Epithelial cell of proximal tubule (primary cell): ENCODE data around the gene LRMDA. TPM values are rescaled to one million over a fixed set of nuclear protein-coding genes. Genes with fewer than 3 reads are reported as not detected.
"Not testable (repeated sequence)": the region's sequence is repeated elsewhere in the genome, so short reads cannot be mapped to it uniquely, and the experiment has no call there.

Experiments
- DNase-seq: peaks from one replicate; pipeline ENCODE4 v3.0.0-alpha.2; 2011; ENCODE audit warnings: low read depth
- H3K4me3 ChIP-seq: 2 replicates; pipeline ENCODE4 v1.5.1; 2011; ENCODE audit warnings: low read depth, mild to moderate bottlenecking, low read length
- total RNA-seq: library from RNA; depleted of rRNA; stranded (reverse); fragments of >200 nt; gene quantifications from 2 replicates; pipeline ENCODE4 v1.2.3, GENCODE V29; 2015
- TF ChIP-seq, protein P1 (sequence below): conservative IDR thresholded peaks from 2 replicates; pipeline ENCODE4 v1.5.1; 2012; ENCODE audit warnings: low read depth, mild to moderate bottlenecking, low read length

The LRMDA gene
- total RNA-seq, 1 donor from 2014 or later: 0.75 TPM

DNA sequence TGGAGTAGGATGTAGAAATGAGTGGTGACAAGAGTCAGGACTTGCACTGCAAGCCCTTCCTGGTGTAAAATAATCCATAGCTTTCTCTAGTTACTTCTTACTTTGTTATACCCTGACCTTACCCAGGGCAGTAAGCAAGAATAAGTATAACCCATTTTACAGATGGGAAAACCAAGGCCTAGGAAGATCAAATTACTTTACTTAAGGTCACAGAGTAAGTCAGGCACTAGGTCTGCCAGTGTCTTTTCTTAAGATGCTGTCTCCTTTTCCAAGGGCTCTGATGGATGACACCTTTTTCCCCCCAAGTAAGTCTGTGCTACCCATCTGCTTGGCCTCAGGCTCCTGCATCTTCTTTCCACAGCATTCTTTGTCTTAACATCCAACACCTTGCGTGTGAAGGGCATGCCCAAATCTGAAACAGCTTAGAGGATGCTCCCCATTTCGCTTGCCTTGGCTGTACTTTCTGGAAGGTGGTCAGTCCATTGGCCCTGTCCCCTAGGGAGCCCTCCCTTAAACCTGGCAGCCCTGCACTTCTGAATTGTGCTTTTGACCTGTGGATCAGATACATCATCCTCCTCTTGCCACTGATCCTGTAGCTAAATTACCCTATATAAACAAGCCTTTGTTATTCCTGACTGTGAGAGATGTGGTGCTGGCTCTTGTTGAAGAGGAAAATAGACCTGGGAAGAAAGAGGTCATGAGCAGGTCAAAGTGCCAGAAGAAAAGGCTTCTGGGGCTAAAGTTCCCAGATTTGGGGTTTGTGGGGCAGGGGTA, 168.6 kb downstream of the LRMDA start:
- no peak for DNase-seq
- TF ChIP-seq, protein P1, sequence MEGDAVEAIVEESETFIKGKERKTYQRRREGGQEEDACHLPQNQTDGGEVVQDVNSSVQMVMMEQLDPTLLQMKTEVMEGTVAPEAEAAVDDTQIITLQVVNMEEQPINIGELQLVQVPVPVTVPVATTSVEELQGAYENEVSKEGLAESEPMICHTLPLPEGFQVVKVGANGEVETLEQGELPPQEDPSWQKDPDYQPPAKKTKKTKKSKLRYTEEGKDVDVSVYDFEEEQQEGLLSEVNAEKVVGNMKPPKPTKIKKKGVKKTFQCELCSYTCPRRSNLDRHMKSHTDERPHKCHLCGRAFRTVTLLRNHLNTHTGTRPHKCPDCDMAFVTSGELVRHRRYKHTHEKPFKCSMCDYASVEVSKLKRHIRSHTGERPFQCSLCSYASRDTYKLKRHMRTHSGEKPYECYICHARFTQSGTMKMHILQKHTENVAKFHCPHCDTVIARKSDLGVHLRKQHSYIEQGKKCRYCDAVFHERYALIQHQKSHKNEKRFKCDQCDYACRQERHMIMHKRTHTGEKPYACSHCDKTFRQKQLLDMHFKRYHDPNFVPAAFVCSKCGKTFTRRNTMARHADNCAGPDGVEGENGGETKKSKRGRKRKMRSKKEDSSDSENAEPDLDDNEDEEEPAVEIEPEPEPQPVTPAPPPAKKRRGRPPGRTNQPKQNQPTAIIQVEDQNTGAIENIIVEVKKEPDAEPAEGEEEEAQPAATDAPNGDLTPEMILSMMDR: no peak

DNA sequence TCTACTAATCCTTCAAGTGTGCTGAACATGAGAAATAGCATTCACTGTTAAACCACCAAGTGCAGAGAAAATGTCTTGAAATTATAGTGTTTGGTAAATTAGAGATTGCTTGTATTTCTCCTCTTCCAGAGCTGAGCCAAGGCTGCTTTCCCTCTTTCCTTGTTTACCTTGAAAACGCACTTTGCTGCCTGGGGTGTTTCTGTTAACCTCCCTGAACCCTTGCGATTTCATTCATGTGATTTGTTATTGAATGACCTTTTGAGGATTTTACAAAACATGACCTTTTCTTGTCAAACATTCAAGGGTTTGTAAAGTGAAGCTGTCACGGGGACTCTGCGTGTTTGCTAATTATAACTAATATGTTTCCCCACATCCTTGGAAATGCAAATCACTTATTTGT, 169.4 kb downstream of the LRMDA start:
- no peak for DNase-seq
- TF ChIP-seq, protein P1: no peak
- no peak overlapping the region for H3K4me3 ChIP-seq

More for the DNA sequence above, 168.6 kb downstream of the LRMDA start:
- H3K4me3 ChIP-seq: no peak overlapping the region

DNA sequence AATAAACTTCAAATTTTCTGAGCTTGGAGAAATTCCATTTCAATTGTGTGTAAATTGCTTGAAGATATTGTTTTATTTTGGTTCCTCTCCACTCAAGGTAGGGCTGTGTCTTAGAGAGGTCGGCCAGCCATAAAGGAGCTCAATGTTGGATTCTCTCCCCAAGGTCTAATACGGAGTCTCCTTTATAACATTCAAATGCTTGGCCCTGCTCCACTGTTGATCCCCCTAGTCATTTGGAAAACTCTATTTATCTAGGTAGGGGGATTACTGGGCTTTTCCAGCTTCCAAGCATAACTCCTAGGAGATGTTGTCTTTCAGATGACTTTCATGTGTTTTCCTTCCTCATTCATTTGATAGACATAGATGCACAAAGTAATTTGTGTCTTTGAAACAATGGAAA, 170.9 kb downstream of the LRMDA start:
- TF ChIP-seq, protein P1: no peak
- H3K4me3 ChIP-seq: no peak overlapping the region
- DNase-seq: no peak

DNA sequence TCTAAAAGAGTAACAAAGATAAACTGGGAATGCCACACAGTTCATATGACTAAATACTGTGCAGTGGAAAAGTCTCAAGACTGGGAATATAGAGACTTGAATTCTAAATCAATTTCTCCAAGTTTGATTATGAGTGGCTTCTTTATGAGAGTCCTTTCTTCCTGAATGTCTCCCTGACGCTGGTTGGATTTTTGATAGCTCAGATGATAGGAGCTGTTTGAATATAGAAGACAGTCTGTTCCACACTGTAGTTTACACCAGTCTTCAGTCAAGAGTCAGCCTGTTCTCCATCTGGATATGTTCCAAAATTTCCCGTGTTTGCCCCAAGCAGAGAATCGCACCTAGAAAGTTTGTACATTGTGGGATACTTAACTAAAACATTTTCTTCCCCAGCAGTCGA, 173.7 kb downstream of the LRMDA start:
- H3K4me3 ChIP-seq: no peak overlapping the region
- no peak for DNase-seq
- TF ChIP-seq, protein P1: no peak

- H3K4me3 ChIP-seq, DNase-seq: not testable (repeated sequence)
Observed at GRCh38 chr10:75605795-75606194, 174.4 kb downstream of the LRMDA start.

GRCh38 chr10:75606203-75606779, 174.9 kb downstream of the LRMDA start:
- no peak overlapping the region for H3K4me3 ChIP-seq
- no peak for DNase-seq
- TF ChIP-seq, protein P1: no peak

DNA sequence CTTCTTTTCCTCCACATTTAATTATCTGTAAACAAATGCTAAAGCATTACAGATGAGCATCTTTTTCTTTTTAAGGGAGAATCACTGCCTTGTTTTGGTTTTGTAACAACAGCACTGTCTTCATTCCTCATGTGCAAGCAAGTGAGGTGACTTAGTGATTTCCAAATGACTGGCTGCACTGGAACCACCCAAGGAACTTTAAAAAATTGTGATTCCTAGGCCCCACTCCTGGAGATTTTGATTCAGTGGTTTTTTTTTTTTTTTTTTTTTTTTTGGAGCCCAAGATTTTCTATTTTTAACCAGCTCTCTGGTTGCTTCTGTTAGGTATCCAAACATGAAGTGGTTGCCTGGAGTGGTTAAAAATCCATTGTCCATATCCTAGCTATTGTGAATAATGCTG, 176.2 kb downstream of the LRMDA start:
- no peak for DNase-seq
- H3K4me3 ChIP-seq: no peak overlapping the region
- TF ChIP-seq, protein P1: no peak
